SK-N-SH (cell line): ENCODE data around the gene KDM4C. TPM values are rescaled to one million over a fixed set of nuclear protein-coding genes. Genes with fewer than 3 reads are reported as not detected.

Experiments
- CTCF ChIA-PET: fragments of 300-600, 350-600 bp; formaldehyde crosslinking; extraction: SDS; loops from one replicate; lab custom pipeline; 2021; lab: Yijun Ruan, JAX
- POLR2A ChIA-PET: fragments of 350-600 bp; sonication (Branson Sonifier 250); formaldehyde crosslinking; extraction: SDS; loops from one replicate; lab custom pipeline; 2020; ENCODE audit warnings: antibody characterized with exemption, inconsistent platforms; lab: Yijun Ruan, JAX
- DNase-seq: peaks from one replicate; pipeline ENCODE4 v3.0.0; 2012
- H2AFZ ChIP-seq: fragments of 200-600 bp; sonication (generic); 2 replicates; pipeline ENCODE4 v1.8.1; 2016; ENCODE audit warnings: antibody characterized with exemption, mild to moderate bottlenecking, low read depth
- H3F3A ChIP-seq: fragments of 200-600 bp; sonication (generic); replicated peaks from 2 replicates; pipeline ENCODE3; 2016; ENCODE audit warnings: antibody characterized with exemption, mild to moderate bottlenecking; ENCODE audit not compliant: insufficient read depth
- H3K27ac ChIP-seq, 2 experiments: fragments of 200-500 bp in 1 of 2; fragments of 200-600 bp in 1 of 2; sonication (Bioruptor generic) in 1 of 2; sonication (generic), shearing (Covaris generic) in 1 of 2; 2 replicates each; pipeline versions ENCODE4 v1.5.1 to v1.6.1; 2014 to 2016; ENCODE audit warnings: low read depth in 2 of 2, inconsistent platforms in 1 of 2, low read length in 1 of 2, mild to moderate bottlenecking in 1 of 2, mixed read lengths in 1 of 2
- H3K27me3 ChIP-seq: fragments of 200-600 bp; sonication (generic), shearing (Covaris generic); 2 replicates; pipeline ENCODE4 v1.6.1; 2016; ENCODE audit warnings: mixed run types; ENCODE audit not compliant: insufficient read depth
- H3K36me3 ChIP-seq, 2 experiments: fragments of 200-500 bp in 1 of 2; fragments of 200-600 bp in 1 of 2; sonication (Bioruptor generic) in 1 of 2; sonication (generic) in 1 of 2; replicated peaks in 1 of 2; 2 replicates each; pipeline versions ENCODE3 to v1.5.1; 2014 to 2016; ENCODE audit warnings: low read length in 1 of 2, mild to moderate bottlenecking in 1 of 2; ENCODE audit not compliant: insufficient read depth in 2 of 2, control insufficient read depth in 1 of 2
- H3K4me1 ChIP-seq, 2 experiments: fragments of 200-500 bp in 1 of 2; fragments of 200-600 bp in 1 of 2; sonication (Bioruptor generic) in 1 of 2; sonication (generic), shearing (Covaris generic) in 1 of 2; 2 replicates each; pipeline versions ENCODE4 v1.5.1 to v1.6.1; 2014 to 2016; ENCODE audit warnings: low read depth in 1 of 2, low read length in 1 of 2, mixed run types in 1 of 2; ENCODE audit not compliant: insufficient read depth in 2 of 2, control insufficient read depth in 1 of 2
- H3K4me2 ChIP-seq: fragments of 200-600 bp; sonication (generic), shearing (Covaris generic); 2 replicates; pipeline ENCODE4 v1.6.1; 2017; ENCODE audit warnings: mixed run types
- H3K4me3 ChIP-seq, 2 experiments: fragments of 200-500 bp in 1 of 2; fragments of 200-600 bp in 1 of 2; sonication (Bioruptor generic) in 1 of 2; sonication (generic), shearing (Covaris generic) in 1 of 2; 2 replicates each; pipeline versions ENCODE4 v1.5.1 to v1.8.1; 2014 to 2016; ENCODE audit warnings: low read depth in 2 of 2, inconsistent platforms in 1 of 2, low read length in 1 of 2, mild to moderate bottlenecking in 1 of 2, mixed read lengths in 1 of 2, moderate library complexity in 1 of 2
- H3K79me2 ChIP-seq: fragments of 200-600 bp; sonication (generic); 2 replicates; pipeline ENCODE4 v1.8.1; 2017; ENCODE audit warnings: mild to moderate bottlenecking; ENCODE audit not compliant: insufficient read depth
- H3K9ac ChIP-seq: fragments of 200-600 bp; sonication (generic); 2 replicates; pipeline ENCODE4 v1.6.1; 2017; ENCODE audit warnings: mixed run types
- H3K9me2 ChIP-seq: fragments of 200-600 bp; sonication (generic); 2 replicates; pipeline ENCODE4 v1.6.1; 2017; ENCODE audit warnings: mixed run types
- H3K9me3 ChIP-seq: fragments of 200-600 bp; sonication (generic); 2 replicates; pipeline ENCODE4 v1.6.1; 2017; ENCODE audit warnings: mixed run types, mild to moderate bottlenecking, moderate library complexity
- H4K20me1 ChIP-seq: fragments of 200-600 bp; sonication (generic); 2 replicates; pipeline ENCODE4 v1.6.1; 2017; ENCODE audit warnings: mild to moderate bottlenecking, mixed run types; ENCODE audit not compliant: insufficient read depth
- ELF1 ChIP-seq: IDR thresholded peaks from 2 replicates; pipeline ENCODE4 v1.4.0; 2012
- EZH2phosphoT487 ChIP-seq: fragments of 200-600 bp; sonication (generic); IDR thresholded peaks from 2 replicates; pipeline ENCODE4 v1.6.1; 2017; ENCODE audit warnings: low read depth, mixed run types, mild to moderate bottlenecking, antibody characterized with exemption, moderate library complexity, borderline replicate concordance
- GABPA ChIP-seq: IDR thresholded peaks from 2 replicates; pipeline ENCODE4 v1.4.0; 2012; ENCODE audit warnings: low read depth, mild to moderate bottlenecking
- JUND ChIP-seq: IDR thresholded peaks from 2 replicates; pipeline ENCODE4 v1.4.0; 2012
- MEF2A ChIP-seq: IDR thresholded peaks from 2 replicates; pipeline ENCODE4 v1.4.0; 2012; ENCODE audit warnings: low read depth, borderline replicate concordance
- MXI1 ChIP-seq: IDR thresholded peaks from 2 replicates; pipeline ENCODE4 v1.6.1; 2012; ENCODE audit warnings: mild to moderate bottlenecking, low read depth, low read length, improper control_type of control experiment
- NFIC ChIP-seq: IDR thresholded peaks from 2 replicates; pipeline ENCODE4 v1.4.0; 2012; ENCODE audit warnings: borderline replicate concordance
- RAD21 ChIP-seq: IDR thresholded peaks from 2 replicates; pipeline ENCODE4 v1.6.1; 2012; ENCODE audit warnings: mild to moderate bottlenecking, low read length
- RCOR1 ChIP-seq: fragments of 150-350 bp; IDR thresholded peaks from 2 replicates; pipeline ENCODE4 v1.6.1; 2017; ENCODE audit warnings: antibody characterized with exemption, low read length
- RXRA ChIP-seq: IDR thresholded peaks from 2 replicates; pipeline ENCODE4 v1.4.0; 2012; ENCODE audit warnings: low read depth, mild to moderate bottlenecking, borderline replicate concordance
- SIN3A ChIP-seq: IDR thresholded peaks from 2 replicates; pipeline ENCODE4 v1.6.1; 2012; ENCODE audit warnings: low read depth, mild to moderate bottlenecking, low read length, moderate library complexity, borderline replicate concordance
- SMC3 ChIP-seq: IDR thresholded peaks from 2 replicates; pipeline ENCODE4 v1.6.1; 2012; ENCODE audit warnings: low read depth, low read length, improper control_type of control experiment
- TCF12 ChIP-seq: IDR thresholded peaks from 2 replicates; pipeline ENCODE4 v1.4.0; 2012
- TEAD4 ChIP-seq: IDR thresholded peaks from 2 replicates; pipeline ENCODE4 v1.4.0; 2012; ENCODE audit warnings: mild to moderate bottlenecking, borderline replicate concordance; ENCODE audit not compliant: insufficient read depth
- YY1 ChIP-seq: IDR thresholded peaks from 2 replicates; pipeline ENCODE4 v1.4.0; 2012; ENCODE audit warnings: low read depth, mild to moderate bottlenecking
- WGBS: methylation state at CpG from one replicate; pipeline ENCODE4 v1.1.6; 2017; ENCODE audit warnings: low lambda C conversion rate; 5-methylcytosine and 5-hydroxymethylcytosine counted together
- polyA plus RNA-seq, 3 experiments: library from polyadenylated mRNA; depleted of rRNA; stranded (reverse); fragments of >200 nt; gene quantifications; 2 replicates each; pipeline ENCODE4 v1.2.3, GENCODE V29; 2012
- TF ChIP-seq, protein P1 (sequence below): IDR thresholded peaks from 2 replicates; pipeline ENCODE4 v1.6.1; 2012; ENCODE audit warnings: mild to moderate bottlenecking, low read depth, low read length, moderate library complexity
- TF ChIP-seq, protein P2 (sequence below): fragments of 150-350 bp; IDR thresholded peaks from 2 replicates; pipeline ENCODE4 v1.6.1; 2016; ENCODE audit warnings: mild to moderate bottlenecking, low read depth, low read length
- TF ChIP-seq, protein P3 (sequence below): IDR thresholded peaks from 2 replicates; pipeline ENCODE4 v1.4.0; 2012; ENCODE audit warnings: low read depth, borderline replicate concordance
- TF ChIP-seq, protein P4 (sequence below): fragments of 150-350 bp; IDR thresholded peaks from 2 replicates; pipeline ENCODE4 v1.6.1; 2017; ENCODE audit warnings: antibody characterized with exemption, low read length, low read depth, borderline replicate concordance
- TF ChIP-seq, protein P5 (sequence below): IDR thresholded peaks from 2 replicates; pipeline ENCODE4 v1.4.0; 2012; ENCODE audit warnings: low read depth

The KDM4C gene
- polyA plus RNA-seq, 1 of the 3 experiments (the other 2 are of a cell fraction): 9.4 TPM

DNA sequence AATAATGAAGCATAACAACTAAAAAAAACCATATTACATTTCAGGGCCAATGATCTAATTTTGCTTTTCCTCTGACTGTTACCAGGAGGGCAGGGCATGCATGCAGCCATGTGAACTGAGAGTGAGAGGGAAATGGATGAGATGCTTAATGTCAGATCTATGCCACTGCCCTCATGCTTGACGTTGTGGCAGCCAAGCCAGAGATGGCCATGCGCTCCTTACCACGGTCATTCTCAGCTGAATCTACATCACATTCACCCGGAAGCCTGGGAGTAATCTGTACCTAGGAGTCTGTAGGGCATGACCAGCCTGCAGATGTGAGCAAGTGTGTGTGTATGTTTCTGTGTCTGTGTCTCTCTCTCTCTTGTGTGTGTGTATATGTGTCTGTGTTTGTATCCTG, 183.7 kb downstream of the KDM4C start:
- Histone ChIP-seq H3K4me1 (peaks cover 15 to 21% of the 10 kb centered on the region in 2 experiments; a peak in 3 of 4 replicates), H3K9me2 (no peaks in the 10 kb centered on the region), H3K27me3 (no peaks in the 10 kb centered on the region), H4K20me1 (no peaks in the 10 kb centered on the region), H3K4me3 (no peak overlapping the region), H3K4me2 (no peak overlapping the region), H3K36me3 (no peaks in the 10 kb centered on the region), H3F3A (peaks cover 8% of the 10 kb centered on the region), H2AFZ (no peak overlapping the region), H3K9ac (no peak overlapping the region), H3K79me2 (no peaks in the 10 kb centered on the region), H3K27ac (peak overlapping the region in 1 of 2 experiments; percentile 31; a peak in 2 of 4 replicates), H3K9me3 (no peaks in the 10 kb centered on the region)
- 78% methylated on average over 3 of the region's 4 CpGs for WGBS
- ChIA-PET CTCF (interaction anchor here (0.9 to 1.3 kb wide), 2 partner anchors 9 to 111 kb away, joined by 3 to 5 read pairs; no protein-coding TSS in a partner anchor), POLR2A (no interaction called here)
- peak; percentile 45; the same call in 1 of the 2 replicates for TF ChIP-seq RCOR1
- TF ChIP-seq EZH2phosphoT487: no peak
- TF ChIP-seq ELF1: no peak
- peak; percentile 93 for TF ChIP-seq MXI1
- peak; percentile 65 for DNase-seq

DNA sequence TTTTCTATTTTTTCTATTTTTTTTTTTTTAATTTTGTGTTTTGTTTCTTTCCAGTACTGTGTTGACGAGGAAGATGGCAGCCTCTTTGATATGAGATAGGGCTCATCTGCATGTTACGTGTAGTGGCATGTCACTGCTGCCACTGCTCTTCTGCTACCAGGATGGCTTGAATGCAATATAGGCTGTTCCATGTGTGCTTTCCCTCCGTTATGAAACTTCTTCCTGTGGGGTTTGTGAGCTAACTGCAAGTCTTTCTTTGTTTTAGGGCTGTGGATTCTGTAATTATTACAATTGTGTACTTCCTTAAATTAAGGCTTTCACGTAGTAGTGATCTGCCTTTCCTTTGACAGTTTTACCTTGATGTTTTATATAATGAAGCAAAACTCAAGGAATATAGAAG, 184.6 kb downstream of the KDM4C start:
- Histone ChIP-seq H3K4me1 (peaks cover 15 to 21% of the 10 kb centered on the region in 2 experiments; a peak in 3 of 4 replicates), H2AFZ (no peak overlapping the region), H3F3A (peaks cover 8% of the 10 kb centered on the region), H3K27ac (no peak overlapping the region), H4K20me1 (no peaks in the 10 kb centered on the region), H3K4me2 (no peak overlapping the region), H3K36me3 (no peaks in the 10 kb centered on the region), H3K27me3 (no peaks in the 10 kb centered on the region), H3K9me3 (no peaks in the 10 kb centered on the region), H3K9me2 (no peaks in the 10 kb centered on the region), H3K79me2 (no peaks in the 10 kb centered on the region), H3K9ac (no peak overlapping the region), H3K4me3 (no peak overlapping the region)
- TF ChIP-seq GABPA: no peak
- no peak for TF ChIP-seq TCF12
- TF ChIP-seq, protein P1, sequence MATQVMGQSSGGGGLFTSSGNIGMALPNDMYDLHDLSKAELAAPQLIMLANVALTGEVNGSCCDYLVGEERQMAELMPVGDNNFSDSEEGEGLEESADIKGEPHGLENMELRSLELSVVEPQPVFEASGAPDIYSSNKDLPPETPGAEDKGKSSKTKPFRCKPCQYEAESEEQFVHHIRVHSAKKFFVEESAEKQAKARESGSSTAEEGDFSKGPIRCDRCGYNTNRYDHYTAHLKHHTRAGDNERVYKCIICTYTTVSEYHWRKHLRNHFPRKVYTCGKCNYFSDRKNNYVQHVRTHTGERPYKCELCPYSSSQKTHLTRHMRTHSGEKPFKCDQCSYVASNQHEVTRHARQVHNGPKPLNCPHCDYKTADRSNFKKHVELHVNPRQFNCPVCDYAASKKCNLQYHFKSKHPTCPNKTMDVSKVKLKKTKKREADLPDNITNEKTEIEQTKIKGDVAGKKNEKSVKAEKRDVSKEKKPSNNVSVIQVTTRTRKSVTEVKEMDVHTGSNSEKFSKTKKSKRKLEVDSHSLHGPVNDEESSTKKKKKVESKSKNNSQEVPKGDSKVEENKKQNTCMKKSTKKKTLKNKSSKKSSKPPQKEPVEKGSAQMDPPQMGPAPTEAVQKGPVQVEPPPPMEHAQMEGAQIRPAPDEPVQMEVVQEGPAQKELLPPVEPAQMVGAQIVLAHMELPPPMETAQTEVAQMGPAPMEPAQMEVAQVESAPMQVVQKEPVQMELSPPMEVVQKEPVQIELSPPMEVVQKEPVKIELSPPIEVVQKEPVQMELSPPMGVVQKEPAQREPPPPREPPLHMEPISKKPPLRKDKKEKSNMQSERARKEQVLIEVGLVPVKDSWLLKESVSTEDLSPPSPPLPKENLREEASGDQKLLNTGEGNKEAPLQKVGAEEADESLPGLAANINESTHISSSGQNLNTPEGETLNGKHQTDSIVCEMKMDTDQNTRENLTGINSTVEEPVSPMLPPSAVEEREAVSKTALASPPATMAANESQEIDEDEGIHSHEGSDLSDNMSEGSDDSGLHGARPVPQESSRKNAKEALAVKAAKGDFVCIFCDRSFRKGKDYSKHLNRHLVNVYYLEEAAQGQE: no peak
- no peak for TF ChIP-seq RAD21
- no peak for TF ChIP-seq ELF1
- no peak for TF ChIP-seq RCOR1
- no peak for TF ChIP-seq SMC3
- TF ChIP-seq, protein P2, sequence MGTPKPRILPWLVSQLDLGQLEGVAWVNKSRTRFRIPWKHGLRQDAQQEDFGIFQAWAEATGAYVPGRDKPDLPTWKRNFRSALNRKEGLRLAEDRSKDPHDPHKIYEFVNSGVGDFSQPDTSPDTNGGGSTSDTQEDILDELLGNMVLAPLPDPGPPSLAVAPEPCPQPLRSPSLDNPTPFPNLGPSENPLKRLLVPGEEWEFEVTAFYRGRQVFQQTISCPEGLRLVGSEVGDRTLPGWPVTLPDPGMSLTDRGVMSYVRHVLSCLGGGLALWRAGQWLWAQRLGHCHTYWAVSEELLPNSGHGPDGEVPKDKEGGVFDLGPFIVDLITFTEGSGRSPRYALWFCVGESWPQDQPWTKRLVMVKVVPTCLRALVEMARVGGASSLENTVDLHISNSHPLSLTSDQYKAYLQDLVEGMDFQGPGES: no peak
- no peak for TF ChIP-seq TEAD4
- TF ChIP-seq SIN3A: no peak
- TF ChIP-seq, protein P3, sequence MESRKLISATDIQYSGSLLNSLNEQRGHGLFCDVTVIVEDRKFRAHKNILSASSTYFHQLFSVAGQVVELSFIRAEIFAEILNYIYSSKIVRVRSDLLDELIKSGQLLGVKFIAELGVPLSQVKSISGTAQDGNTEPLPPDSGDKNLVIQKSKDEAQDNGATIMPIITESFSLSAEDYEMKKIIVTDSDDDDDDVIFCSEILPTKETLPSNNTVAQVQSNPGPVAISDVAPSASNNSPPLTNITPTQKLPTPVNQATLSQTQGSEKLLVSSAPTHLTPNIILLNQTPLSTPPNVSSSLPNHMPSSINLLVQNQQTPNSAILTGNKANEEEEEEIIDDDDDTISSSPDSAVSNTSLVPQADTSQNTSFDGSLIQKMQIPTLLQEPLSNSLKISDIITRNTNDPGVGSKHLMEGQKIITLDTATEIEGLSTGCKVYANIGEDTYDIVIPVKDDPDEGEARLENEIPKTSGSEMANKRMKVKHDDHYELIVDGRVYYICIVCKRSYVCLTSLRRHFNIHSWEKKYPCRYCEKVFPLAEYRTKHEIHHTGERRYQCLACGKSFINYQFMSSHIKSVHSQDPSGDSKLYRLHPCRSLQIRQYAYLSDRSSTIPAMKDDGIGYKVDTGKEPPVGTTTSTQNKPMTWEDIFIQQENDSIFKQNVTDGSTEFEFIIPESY: no peak
- TF ChIP-seq JUND: no peak
- no peak for TF ChIP-seq MEF2A
- TF ChIP-seq, protein P4, sequence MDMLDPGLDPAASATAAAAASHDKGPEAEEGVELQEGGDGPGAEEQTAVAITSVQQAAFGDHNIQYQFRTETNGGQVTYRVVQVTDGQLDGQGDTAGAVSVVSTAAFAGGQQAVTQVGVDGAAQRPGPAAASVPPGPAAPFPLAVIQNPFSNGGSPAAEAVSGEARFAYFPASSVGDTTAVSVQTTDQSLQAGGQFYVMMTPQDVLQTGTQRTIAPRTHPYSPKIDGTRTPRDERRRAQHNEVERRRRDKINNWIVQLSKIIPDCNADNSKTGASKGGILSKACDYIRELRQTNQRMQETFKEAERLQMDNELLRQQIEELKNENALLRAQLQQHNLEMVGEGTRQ: no peak
- no peak for TF ChIP-seq NFIC
- TF ChIP-seq, protein P5, sequence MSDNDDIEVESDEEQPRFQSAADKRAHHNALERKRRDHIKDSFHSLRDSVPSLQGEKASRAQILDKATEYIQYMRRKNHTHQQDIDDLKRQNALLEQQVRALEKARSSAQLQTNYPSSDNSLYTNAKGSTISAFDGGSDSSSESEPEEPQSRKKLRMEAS: no peak
- TF ChIP-seq RXRA: no peak
- TF ChIP-seq YY1: no peak
- ChIA-PET POLR2A (no interaction called here), CTCF (no interaction called here)
- 95% methylated on average over 4 of the region's 4 CpGs for WGBS
- DNase-seq: no peak
